NCI-H2081 treated with DMSO at 0.1 percent for 48 hours (cell line): ENCODE measurements around the gene JAML.

Experiments used
- DNase-seq: peaks from one replicate; lab custom pipeline; 2025; lab: John Stamatoyannopoulos, UW

JAML gene

GRCh38 chr11:118215765-118216164, 9.0 kb downstream of the JAML start:
- no peak for DNase-seq

GRCh38 chr11:118215262-118215661, 9.5 kb downstream of the JAML start:
- DNase-seq = no peak

GRCh38 chr11:118214210-118214914, 10.4 kb downstream of the JAML start:
- no peak for DNase-seq

GRCh38 chr11:118213781-118214180, 11.0 kb downstream of the JAML start:
- DNase-seq = no peak

GRCh38 chr11:118213201-118213600, 11.6 kb downstream of the JAML start:
- DNase-seq = no peak

GRCh38 chr11:118212781-118213191, 12.0 kb downstream of the JAML start:
- no peak for DNase-seq

DNA sequence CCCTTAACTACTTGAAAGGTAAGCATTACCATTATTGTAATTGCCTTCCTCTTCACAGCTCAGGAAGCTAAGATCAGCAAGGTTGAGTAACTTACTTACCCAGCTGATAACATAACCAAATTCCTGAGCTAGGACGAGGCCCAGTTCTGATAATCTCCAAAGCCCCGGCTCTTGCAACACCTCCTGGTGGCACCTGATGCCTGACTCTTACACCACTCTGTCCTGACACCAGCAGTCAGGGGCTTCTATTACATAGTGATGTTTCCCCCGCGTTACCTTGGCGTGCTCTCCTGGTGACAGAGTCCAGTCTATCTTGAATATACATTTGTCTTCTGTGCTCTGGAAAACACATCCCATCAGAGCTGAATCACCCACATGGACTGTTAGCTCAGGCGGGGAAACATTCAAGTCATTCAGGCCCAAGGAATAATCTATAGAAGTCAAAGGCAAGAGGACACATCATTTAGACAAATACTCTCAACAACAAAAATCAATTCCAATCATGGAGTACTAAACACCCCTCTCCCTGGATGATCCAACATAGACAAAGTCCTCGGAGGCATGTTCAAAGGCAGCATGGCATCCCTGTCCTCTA, 12.6 kb downstream of the JAML start:
- no peak for DNase-seq

- no peak for DNase-seq
Observed at GRCh38 chr11:118211006-118211405, 13.8 kb downstream of the JAML start.

DNA sequence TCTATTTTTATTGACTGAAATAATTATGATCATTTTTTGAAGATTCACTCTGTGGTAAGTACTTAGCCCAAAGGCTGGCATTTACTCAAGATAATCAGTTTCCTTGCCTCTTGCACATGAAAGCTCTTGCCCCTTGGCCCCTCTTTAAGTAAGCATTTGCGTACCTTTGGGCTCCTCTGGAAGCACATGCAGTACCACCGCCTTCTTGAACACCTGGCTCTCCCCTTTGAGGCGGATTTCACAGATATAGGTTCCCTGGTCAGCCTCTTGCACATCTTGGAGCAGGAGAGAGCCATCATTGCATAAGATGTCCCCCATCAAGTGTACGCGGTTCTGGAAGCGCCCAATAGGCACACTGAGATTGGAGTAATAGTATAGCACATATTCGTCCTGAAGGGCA, 14.5 kb downstream of the JAML start:
- DNase-seq = no peak

DNA sequence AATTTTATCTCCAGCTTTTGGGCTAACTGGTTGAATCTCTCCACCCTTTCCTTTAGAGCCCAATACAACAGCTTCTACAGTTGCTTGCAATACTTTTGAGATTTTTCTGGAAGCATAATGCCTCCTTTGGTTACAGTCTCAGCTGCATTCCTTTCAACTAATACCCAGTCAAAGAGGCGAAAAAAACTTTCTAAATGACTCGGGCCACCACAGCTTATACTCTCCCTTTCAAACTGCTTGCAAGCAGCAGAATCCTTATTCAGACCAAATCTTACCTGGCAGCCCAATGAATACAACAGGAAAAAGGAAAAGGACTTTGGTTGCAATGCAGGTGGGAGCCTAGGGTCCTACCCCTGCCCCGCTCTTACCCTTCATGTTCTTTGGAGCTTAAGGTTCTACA, 15.8 kb downstream of the JAML start:
- no peak for DNase-seq

DNA sequence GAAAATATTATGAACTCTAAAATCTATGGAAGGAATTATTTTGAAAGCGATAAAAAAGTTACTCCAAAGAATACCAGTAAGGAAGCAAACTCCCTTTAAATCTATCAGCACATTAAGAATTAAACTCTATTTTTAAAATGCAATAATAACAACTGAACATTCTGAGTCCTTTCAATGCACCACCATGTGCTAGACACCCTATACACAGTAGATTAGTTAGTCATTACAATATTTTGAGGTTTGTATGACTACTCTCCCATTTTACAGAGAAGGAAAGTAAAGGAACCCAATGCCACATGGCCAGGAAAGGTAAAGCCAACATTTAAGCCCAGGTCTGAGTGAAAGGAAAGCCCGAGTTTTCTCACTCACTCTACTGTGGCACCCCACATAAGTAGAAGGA, 17.7 kb downstream of the JAML start:
- DNase-seq = no peak

DNA sequence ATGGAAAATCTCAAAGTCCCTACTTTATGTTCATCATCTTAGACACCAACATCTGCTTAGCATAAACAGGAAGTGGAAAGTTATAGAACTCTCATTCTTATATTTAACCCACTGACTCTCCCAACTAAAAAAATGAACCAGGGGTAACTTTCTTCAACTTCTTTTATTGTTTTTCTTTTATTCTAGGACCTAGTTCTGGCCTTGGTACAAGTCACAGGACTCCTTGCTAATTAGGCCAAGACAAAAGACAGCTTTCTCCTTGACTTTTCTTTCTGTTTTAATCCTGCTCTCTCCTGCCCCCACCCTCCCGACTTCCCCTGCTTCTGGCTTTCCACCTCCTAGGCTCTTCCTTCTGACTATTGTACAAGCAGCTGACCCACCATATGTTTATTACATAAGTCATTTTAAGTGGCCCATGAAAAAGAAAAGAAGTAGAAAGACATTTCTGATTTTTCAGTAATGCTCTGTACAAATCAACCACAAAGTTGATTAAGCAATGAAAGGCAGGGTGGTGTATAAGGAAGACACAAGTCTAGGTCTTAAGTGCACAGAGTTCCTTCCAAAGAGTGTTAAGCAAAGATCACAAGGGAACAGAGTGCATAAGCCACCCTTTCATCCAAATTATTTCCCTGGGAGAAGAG, 18.3 kb downstream of the JAML start:
- DNase-seq = no peak

- DNase-seq = no peak
Observed at GRCh38 chr11:118205606-118206378, 19.0 kb downstream of the JAML start.

- DNase-seq = no peak
Observed at GRCh38 chr11:118202599-118203422, 22.0 kb downstream of the JAML start.

DNA sequence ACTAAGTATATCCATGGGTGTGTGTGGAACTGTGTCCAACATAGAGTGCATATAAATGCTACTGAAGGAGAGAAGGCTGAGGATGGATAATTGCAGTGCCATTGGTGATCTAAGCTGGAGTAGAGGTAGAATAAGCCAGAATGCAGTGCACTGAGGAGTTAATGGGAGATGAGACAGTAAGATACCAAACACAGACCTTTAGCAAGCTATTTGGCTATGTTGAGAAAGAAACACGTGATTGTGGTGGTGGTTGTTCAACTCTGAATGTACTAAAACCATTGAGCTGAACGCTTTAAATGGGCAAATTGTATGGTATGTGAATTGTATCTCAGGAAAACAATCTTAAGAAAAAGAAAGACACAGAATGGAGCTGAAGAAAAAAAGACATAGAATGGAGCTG, 22.8 kb downstream of the JAML start:
- no peak for DNase-seq

DNA sequence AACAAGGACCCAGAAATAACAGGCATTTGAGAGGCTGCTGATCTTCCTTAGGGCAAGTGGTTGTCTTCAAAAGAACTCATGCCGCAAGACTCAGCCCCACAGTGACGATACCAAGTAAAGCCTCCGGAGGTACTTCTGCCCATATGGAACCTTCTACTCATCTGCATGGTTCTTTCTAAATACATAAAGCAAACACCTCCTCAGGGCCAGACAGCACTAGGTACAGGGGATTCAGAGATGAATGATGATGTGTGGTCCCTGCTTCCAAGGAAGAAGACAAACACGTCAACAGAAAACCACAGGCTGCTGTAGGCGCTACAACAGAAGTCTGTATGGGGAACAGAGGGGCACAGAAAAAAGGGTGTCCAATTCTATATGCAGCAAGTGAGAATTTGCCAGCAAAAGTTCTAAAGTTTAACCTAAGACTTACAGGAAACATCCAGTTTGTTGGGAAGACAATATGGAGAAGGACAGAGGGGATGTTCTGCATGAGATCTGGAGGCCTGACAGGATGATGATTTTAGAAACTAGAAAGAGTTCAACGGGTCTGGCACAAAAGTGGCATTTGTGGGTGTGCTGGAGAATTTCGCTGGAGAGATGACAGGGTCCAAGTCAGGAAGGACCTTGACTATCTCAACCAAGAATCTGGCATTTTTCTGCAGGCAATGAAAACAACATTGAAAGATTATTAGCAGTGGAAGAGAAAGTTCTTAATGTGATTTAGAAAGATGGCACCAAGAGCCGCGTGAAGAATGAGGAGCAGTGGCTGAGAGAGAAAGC, 23.7 kb downstream of the JAML start:
- DNase-seq = no peak

GRCh38 chr11:118200497-118200896, 24.3 kb downstream of the JAML start:
- DNase-seq = no peak

GRCh38 chr11:118199135-118199534, 25.7 kb downstream of the JAML start:
- DNase-seq = no peak

GRCh38 chr11:118198370-118198769, 26.4 kb downstream of the JAML start:
- DNase-seq = peak; percentile 7

DNA sequence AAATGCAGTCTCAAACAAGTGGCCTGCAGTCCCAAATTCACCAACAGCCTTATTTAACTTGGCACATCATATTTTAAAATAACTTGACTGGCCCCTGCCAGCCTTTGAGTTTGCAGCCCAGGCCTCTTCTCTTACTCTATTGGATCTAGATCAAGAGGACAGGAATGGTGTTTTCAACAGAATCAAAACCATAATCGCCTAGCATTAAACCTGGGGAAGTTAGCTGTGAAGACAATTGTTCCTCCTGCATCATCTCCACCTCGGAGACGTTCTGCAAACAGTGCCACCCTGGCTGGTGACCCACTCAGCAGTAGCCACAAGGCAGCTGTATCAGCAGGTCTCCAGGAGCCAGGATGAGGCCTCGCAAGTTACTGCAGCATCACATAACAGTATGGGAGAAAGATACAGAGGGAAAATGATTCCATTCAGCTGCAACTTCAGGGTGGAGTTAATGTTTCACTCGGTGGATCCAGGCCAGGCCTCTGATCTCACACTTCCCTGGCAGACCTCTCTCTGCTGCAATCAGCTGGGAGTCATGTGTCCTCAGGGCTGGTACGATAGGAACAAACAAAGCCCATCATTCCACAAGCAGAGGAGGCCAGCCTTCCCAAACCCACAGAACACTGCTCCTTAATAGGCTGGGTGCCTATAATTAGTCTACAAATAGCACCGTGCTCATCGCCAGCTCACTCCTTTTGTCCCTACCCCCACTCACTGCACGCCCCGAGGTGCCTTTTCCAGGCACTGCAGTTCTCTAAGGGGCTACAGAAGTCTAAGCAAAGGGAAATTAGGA, 29.8 kb downstream of the JAML start:
- DNase-seq = peak; percentile 57
